GM12873 (cell line): ENCODE results near the gene LRRC10B.

Experiments used
- CTCF ChIP-seq: IDR thresholded peaks from 2 replicates; pipeline ENCODE4 v1.5.1; 2012; ENCODE audit warnings: low read depth, mild to moderate bottlenecking, moderate library complexity, low read length, control low read depth; ENCODE audit not compliant: insufficient read depth; ENCODE audit errors: missing control alignments

The LRRC10B gene

GRCh38 chr11:61529537-61530225, 21.1 kb downstream of the LRRC10B start:
- TF ChIP-seq CTCF, result no peak

- TF ChIP-seq CTCF, result no peak
Measured at GRCh38 chr11:61531044-61531443, 22.5 kb downstream of the LRRC10B start.

- TF ChIP-seq CTCF, result peak; percentile 97
Measured at GRCh38 chr11:61532134-61533038, 23.8 kb downstream of the LRRC10B start.

- TF ChIP-seq CTCF, result no peak
Measured at GRCh38 chr11:61533039-61533375, 24.5 kb downstream of the LRRC10B start.

- no peak for TF ChIP-seq CTCF
Measured at GRCh38 chr11:61533401-61533800, 24.9 kb downstream of the LRRC10B start.

- TF ChIP-seq CTCF, result no peak
Measured at GRCh38 chr11:61534025-61534932, 25.7 kb downstream of the LRRC10B start.
